22Rv1 (cell line): ENCODE measurements around the gene PACRG.

Experiments used
- H3K27ac ChIP-seq: fragments of 450-650 bp; 2 replicates; pipeline ENCODE4 v1.5.1; 2017
- ZFX ChIP-seq: fragments of 450-650 bp; IDR thresholded peaks from 2 replicates; pipeline ENCODE4 v1.6.1; 2017; ENCODE audit warnings: antibody characterized with exemption, borderline replicate concordance
- TF ChIP-seq, protein P1 (sequence below): fragments of 450-650 bp; IDR thresholded peaks from 2 replicates; pipeline ENCODE4 v1.5.1; 2017; ENCODE audit warnings: mild to moderate bottlenecking

PACRG gene

GRCh38 chr6:163259689-163260088 lies 531.9 kb downstream of the PACRG start:
- H3K27ac ChIP-seq: no peak overlapping the region
- TF ChIP-seq ZFX: no peak
- TF ChIP-seq, protein P1, sequence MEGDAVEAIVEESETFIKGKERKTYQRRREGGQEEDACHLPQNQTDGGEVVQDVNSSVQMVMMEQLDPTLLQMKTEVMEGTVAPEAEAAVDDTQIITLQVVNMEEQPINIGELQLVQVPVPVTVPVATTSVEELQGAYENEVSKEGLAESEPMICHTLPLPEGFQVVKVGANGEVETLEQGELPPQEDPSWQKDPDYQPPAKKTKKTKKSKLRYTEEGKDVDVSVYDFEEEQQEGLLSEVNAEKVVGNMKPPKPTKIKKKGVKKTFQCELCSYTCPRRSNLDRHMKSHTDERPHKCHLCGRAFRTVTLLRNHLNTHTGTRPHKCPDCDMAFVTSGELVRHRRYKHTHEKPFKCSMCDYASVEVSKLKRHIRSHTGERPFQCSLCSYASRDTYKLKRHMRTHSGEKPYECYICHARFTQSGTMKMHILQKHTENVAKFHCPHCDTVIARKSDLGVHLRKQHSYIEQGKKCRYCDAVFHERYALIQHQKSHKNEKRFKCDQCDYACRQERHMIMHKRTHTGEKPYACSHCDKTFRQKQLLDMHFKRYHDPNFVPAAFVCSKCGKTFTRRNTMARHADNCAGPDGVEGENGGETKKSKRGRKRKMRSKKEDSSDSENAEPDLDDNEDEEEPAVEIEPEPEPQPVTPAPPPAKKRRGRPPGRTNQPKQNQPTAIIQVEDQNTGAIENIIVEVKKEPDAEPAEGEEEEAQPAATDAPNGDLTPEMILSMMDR: no peak

- no peak overlapping the region for H3K27ac ChIP-seq
- TF ChIP-seq ZFX: no peak
- TF ChIP-seq, protein P1: no peak
These were observed 532.5 kb downstream of the PACRG start for GRCh38 chr6:163260111-163260895.

GRCh38 chr6:163260911-163261310 lies 533.1 kb downstream of the PACRG start:
- no peak overlapping the region for H3K27ac ChIP-seq

GRCh38 chr6:163261361-163261760 lies 533.6 kb downstream of the PACRG start:
- TF ChIP-seq, protein P1: no peak

More at GRCh38 chr6:163260911-163261310, 533.1 kb downstream of the PACRG start:
- TF ChIP-seq, protein P1: no peak

DNA sequence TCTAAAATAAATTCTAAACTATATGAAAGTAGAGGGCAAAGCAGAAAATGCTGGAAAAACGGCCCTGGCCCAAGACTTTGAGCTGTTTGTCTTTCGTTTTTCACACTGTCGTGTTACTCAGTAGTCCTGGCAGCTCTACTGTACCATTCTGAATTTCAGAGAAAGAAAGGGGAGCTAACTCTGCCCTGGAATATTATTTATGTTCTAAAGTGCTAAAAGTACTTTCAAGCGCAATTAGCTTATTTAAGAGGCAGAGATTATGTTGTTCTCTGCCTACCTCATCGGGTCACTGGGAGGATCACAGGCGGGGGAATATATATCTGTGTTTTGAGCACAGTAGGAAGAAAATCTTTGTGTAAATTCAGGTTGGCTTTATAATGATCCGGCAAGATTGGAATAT lies 534.3 kb downstream of the PACRG start:
- H3K27ac ChIP-seq: no peak overlapping the region
- no peak for TF ChIP-seq ZFX
- TF ChIP-seq, protein P1: no peak

More at GRCh38 chr6:163261361-163261760, 533.6 kb downstream of the PACRG start:
- H3K27ac ChIP-seq: no peak overlapping the region

GRCh38 chr6:163263196-163263595 lies 535.4 kb downstream of the PACRG start:
- no peak for TF ChIP-seq ZFX
- no peak overlapping the region for H3K27ac ChIP-seq

- no peak overlapping the region for H3K27ac ChIP-seq
- no peak for TF ChIP-seq ZFX
- TF ChIP-seq, protein P1: no peak
These were observed 536.4 kb downstream of the PACRG start for GRCh38 chr6:163263998-163264661.
